Loucy (cell line): ENCODE data around the gene LACTB.

Experiments used
- H2AFZ ChIP-seq: fragments of 200-600 bp; sonication (generic); 2 replicates; pipeline ENCODE4 v1.6.0; 2016; ENCODE audit warnings: antibody characterized with exemption, mild to moderate bottlenecking, low read length, moderate library complexity
- H3F3A ChIP-seq: fragments of 200-600 bp; 2 replicates; pipeline ENCODE4 v1.6.0; 2016; ENCODE audit warnings: antibody characterized with exemption, low read depth, mild to moderate bottlenecking
- H3K27me3 ChIP-seq: fragments of 200-600 bp; sonication (generic); 2 replicates; pipeline ENCODE4 v1.6.1; 2014; ENCODE audit warnings: low read length, mild to moderate bottlenecking; ENCODE audit not compliant: insufficient read depth, poor library complexity, severe bottlenecking
- H3K36me3 ChIP-seq: fragments of 200-600 bp; sonication (generic); 2 replicates; pipeline ENCODE4 v1.6.1; 2016; ENCODE audit warnings: low read length; ENCODE audit not compliant: insufficient read depth
- H3K4me1 ChIP-seq: fragments of 200-600 bp; sonication (generic); 2 replicates; pipeline ENCODE4 v1.5.1; 2014; ENCODE audit warnings: low read length, mild to moderate bottlenecking; ENCODE audit not compliant: insufficient read depth, poor library complexity, severe bottlenecking
- H3K4me2 ChIP-seq: fragments of 200-600 bp; sonication (generic); 2 replicates; pipeline ENCODE4 v1.6.0; 2014; ENCODE audit warnings: antibody characterized with exemption, low read length, low read depth, mild to moderate bottlenecking; ENCODE audit not compliant: poor library complexity, severe bottlenecking
- H3K4me3 ChIP-seq: fragments of 200-600 bp; sonication (generic); 2 replicates; pipeline ENCODE4 v1.5.1; 2014; ENCODE audit warnings: low read length, mild to moderate bottlenecking, mixed read lengths; ENCODE audit not compliant: poor library complexity, severe bottlenecking
- H3K79me2 ChIP-seq: fragments of 200-600 bp; sonication (generic); 2 replicates; pipeline ENCODE4 v1.6.1; 2014; ENCODE audit warnings: low read length; ENCODE audit not compliant: insufficient read depth
- H3K9ac ChIP-seq: fragments of 200-600 bp; sonication (generic); 2 replicates; pipeline ENCODE4 v1.6.0; 2014; ENCODE audit warnings: mild to moderate bottlenecking, low read depth, low read length, moderate library complexity; ENCODE audit not compliant: poor library complexity, severe bottlenecking
- H3K9me2 ChIP-seq: fragments of 200-600 bp; sonication (generic); replicated peaks from 2 replicates; pipeline ENCODE4 v1.6.1; 2016; ENCODE audit warnings: low read depth, low read length, mixed read lengths
- H3K9me3 ChIP-seq: fragments of 200-600 bp; sonication (generic); 2 replicates; pipeline ENCODE4 v1.6.1; 2014; ENCODE audit warnings: mild to moderate bottlenecking, antibody characterized with exemption, low read length, low read depth; ENCODE audit not compliant: insufficient read depth
- H4K20me1 ChIP-seq: fragments of 200-600 bp; sonication (generic); 2 replicates; pipeline ENCODE4 v1.6.0; 2014; ENCODE audit warnings: antibody characterized with exemption, low read length, mild to moderate bottlenecking; ENCODE audit not compliant: insufficient read depth, poor library complexity, severe bottlenecking
- EZH2phosphoT487 ChIP-seq: fragments of 200-600 bp; IDR thresholded peaks from 2 replicates; pipeline ENCODE4 v1.6.1; 2018; ENCODE audit warnings: antibody characterized with exemption, mild to moderate bottlenecking, moderate library complexity, borderline replicate concordance
- TF ChIP-seq, protein P1 (sequence below): fragments of 200-600 bp; sonication (generic); conservative IDR thresholded peaks from 2 replicates; pipeline ENCODE4 v1.5.1; 2014; ENCODE audit warnings: mild to moderate bottlenecking, antibody characterized with exemption, low read length

LACTB gene

DNA sequence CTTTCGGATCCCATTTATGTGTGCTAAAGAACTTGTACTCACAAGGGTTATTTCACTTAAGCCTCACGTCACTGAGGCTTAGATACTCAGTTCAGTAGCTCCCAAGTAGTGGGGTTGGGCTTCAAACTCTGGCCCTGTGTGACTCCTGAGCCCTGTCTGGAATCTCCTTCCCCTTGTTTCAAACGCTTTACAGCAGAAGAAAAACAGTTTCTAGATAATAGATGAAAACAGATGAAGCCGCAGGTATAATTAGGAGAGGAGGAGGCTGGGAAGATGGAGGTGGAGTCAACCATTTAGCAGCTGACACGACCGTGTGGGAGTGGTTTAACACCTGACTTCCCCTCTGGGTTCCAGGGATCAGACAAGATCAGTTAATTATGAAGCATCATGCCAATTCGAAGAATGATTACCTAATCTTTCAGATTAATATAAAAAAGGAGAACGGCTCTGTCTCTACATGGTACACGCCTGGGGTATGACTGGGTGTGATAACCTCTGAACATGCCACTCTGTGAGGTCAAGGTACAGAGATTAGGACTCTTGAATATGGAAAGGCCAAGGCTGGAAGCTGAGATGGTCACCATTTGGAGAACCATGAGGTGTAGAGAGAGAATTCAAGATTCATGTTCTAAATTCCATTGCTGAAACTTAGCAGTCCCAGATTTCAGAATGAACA, 48.0 kb upstream of the LACTB start:
- Histone ChIP-seq H3K9me2 (no peaks in the 10 kb centered on the region), H3K36me3 (peaks cover 3% of the 10 kb centered on the region; the same call in 1 of the 2 replicates), H3K79me2 (no peaks in the 10 kb centered on the region), H3K9ac (no peak overlapping the region), H3K4me3 (no peak overlapping the region), H3K4me2 (no peak overlapping the region), H2AFZ (no peak overlapping the region), H4K20me1 (no peaks in the 10 kb centered on the region), H3K4me1 (peaks cover 22% of the 10 kb centered on the region), H3F3A (no peaks in the 10 kb centered on the region), H3K9me3 (no peaks in the 10 kb centered on the region), H3K27me3 (no peaks in the 10 kb centered on the region)
- TF ChIP-seq, protein P1, sequence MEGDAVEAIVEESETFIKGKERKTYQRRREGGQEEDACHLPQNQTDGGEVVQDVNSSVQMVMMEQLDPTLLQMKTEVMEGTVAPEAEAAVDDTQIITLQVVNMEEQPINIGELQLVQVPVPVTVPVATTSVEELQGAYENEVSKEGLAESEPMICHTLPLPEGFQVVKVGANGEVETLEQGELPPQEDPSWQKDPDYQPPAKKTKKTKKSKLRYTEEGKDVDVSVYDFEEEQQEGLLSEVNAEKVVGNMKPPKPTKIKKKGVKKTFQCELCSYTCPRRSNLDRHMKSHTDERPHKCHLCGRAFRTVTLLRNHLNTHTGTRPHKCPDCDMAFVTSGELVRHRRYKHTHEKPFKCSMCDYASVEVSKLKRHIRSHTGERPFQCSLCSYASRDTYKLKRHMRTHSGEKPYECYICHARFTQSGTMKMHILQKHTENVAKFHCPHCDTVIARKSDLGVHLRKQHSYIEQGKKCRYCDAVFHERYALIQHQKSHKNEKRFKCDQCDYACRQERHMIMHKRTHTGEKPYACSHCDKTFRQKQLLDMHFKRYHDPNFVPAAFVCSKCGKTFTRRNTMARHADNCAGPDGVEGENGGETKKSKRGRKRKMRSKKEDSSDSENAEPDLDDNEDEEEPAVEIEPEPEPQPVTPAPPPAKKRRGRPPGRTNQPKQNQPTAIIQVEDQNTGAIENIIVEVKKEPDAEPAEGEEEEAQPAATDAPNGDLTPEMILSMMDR: no peak

DNA sequence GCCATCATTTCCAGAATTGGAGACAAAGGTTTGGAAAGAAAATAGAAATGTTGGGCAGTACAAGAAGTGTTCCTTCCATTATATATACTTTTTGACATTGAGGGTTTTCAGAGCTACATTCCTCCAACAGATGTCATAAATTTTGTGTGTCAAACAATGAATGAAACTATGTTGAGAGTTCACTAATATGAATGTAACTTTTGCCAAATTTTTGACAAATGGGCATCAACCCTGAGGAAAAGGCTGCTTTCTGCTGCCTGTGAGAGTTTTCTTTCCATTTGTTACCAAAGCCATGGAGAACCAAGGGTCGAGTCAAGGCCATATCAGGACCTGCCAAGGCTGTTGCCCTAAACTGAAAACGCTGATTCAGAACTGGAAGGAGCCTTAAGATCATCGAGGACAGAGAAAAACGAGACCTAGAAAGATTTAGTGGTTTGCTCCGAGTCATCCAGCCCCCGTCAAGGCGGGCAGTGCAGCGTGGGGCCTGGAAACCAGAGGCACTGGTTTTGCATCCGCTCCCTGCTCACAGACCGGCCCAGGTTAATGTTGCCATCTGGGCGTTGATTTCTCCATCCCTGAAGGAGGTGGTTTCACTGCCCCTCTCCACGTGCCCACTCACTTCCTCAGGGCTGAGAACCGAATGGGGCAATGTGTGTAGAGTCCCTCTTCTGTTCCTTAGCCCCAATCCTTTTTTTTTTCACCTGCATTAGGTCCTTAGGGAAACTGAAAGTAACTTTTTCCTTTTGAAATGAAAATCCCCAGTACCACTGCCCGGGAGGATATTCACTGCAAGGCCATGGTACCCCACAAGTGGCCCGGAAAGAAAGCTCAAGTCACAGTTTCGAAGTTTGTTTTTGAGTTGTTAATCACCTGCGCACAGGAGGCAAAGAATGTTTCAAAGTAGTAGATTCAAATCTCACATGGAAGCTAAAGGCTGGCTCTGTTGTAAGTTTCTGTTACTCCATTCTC, 46.4 kb upstream of the LACTB start:
- Histone ChIP-seq H3K4me2 (no peak overlapping the region), H3K4me3 (no peak overlapping the region), H3K9me3 (no peaks in the 10 kb centered on the region), H3K9ac (no peak overlapping the region), H3K4me1 (peaks cover 22% of the 10 kb centered on the region), H2AFZ (no peak overlapping the region), H3F3A (no peaks in the 10 kb centered on the region), H3K9me2 (no peaks in the 10 kb centered on the region), H4K20me1 (no peaks in the 10 kb centered on the region), H3K36me3 (peaks cover 3% of the 10 kb centered on the region; the same call in 1 of the 2 replicates), H3K27me3 (no peaks in the 10 kb centered on the region), H3K79me2 (no peaks in the 10 kb centered on the region)
- no peak for TF ChIP-seq EZH2phosphoT487
- TF ChIP-seq, protein P1: no peak

DNA sequence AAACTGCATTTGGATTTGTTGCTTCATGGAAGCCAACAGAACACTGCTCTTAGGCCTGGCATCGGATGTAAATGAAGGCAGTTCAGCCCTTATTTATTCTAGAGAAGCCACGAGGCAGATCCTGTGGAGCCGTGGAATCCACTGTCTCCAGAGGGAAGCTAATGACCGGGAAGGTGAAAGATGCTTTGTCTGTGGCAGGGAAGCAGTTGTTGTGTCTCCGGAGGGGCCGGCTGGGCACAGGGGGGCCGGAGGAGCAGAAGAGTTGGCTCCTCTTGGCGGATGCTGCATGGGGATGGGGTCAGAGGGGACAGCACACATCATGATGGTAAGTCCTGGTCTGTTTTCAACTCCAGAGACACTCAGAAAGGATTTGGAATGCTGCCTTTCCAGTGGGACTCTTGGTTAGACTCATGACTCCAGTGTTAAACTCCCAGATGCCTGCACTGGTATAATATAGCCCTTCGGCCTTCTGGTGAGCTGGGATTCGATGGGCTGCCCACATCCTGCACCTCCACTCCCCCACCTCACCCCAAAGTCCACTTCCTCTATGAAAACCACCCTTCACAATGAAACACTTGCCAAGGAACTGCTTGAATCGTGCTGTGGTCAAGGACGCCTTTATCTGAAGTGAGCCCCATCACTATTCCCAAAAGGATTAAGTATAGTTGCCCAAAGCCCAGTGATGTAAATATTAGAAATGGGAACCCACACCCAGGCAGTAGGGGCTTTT, 45.5 kb upstream of the LACTB start:
- H3F3A ChIP-seq: no peaks in the 10 kb centered on the region
- H3K27me3 ChIP-seq: no peaks in the 10 kb centered on the region
- no peak overlapping the region for H2AFZ ChIP-seq
- no peaks in the 10 kb centered on the region for H3K79me2 ChIP-seq
- H3K9me2 ChIP-seq: no peaks in the 10 kb centered on the region
- H3K4me2 ChIP-seq: peak overlapping the region; percentile 27
- H3K4me1 ChIP-seq: peaks cover 22% of the 10 kb centered on the region
- H3K9ac ChIP-seq: no peak overlapping the region
- no peak overlapping the region for H3K4me3 ChIP-seq
- no peaks in the 10 kb centered on the region for H3K9me3 ChIP-seq
- H4K20me1 ChIP-seq: no peaks in the 10 kb centered on the region
- TF ChIP-seq, protein P1: no peak
- no peak for TF ChIP-seq EZH2phosphoT487
- H3K36me3 ChIP-seq: no peaks in the 10 kb centered on the region
